Brain microvascular endothelial cell (primary cell): ENCODE results near the gene KCNT1.

Experiments
- DNase-seq: peaks from one replicate; pipeline ENCODE4 v3.0.0-alpha.2; 2020
- H3K27ac ChIP-seq: fragments of 250-450 bp; sonication (Bioruptor Pico); 2 replicates; pipeline ENCODE4 v1.5.1; 2020; ENCODE audit warnings: mild to moderate bottlenecking, moderate library complexity
- H3K27me3 ChIP-seq: fragments of 250-450 bp; sonication (Bioruptor Pico); replicated peaks from 2 replicates; pipeline ENCODE4 v1.5.1; 2020; ENCODE audit warnings: mild to moderate bottlenecking
- H3K36me3 ChIP-seq: fragments of 250-450 bp; sonication (Bioruptor Pico); replicated peaks from 2 replicates; pipeline ENCODE4 v1.5.1; 2020; ENCODE audit warnings: mild to moderate bottlenecking
- H3K4me3 ChIP-seq: 2 replicates; pipeline ENCODE4 v1.5.1; 2011; ENCODE audit warnings: low read depth, mild to moderate bottlenecking, control low read depth, low read length, moderate library complexity
- CTCF ChIP-seq: IDR thresholded peaks from 2 replicates; pipeline ENCODE4 v1.5.1; 2011; ENCODE audit warnings: low read depth, mild to moderate bottlenecking, moderate library complexity, low read length, control low read depth, inconsistent platforms; ENCODE audit errors: missing control alignments
- in situ Hi-C: cut with HindIII; loops from 2 replicates; pipeline ENCODE4 v1.10.0; 2017; ENCODE audit warnings: low sequenced_read_pairs, low pct_ligation_motif_present

KCNT1 gene

GRCh38 chr9:135809166-135809565 lies 107.2 kb downstream of the KCNT1 start:
- no peak overlapping the region for H3K27ac ChIP-seq
- H3K36me3 ChIP-seq: peaks cover 25% of the 10 kb centered on the region
- no peak overlapping the region for H3K4me3 ChIP-seq
- DNase-seq: peak; percentile 42
- TF ChIP-seq CTCF: no peak
- no peaks in the 10 kb centered on the region for H3K27me3 ChIP-seq
- in situ Hi-C loops: no loop called here

DNA sequence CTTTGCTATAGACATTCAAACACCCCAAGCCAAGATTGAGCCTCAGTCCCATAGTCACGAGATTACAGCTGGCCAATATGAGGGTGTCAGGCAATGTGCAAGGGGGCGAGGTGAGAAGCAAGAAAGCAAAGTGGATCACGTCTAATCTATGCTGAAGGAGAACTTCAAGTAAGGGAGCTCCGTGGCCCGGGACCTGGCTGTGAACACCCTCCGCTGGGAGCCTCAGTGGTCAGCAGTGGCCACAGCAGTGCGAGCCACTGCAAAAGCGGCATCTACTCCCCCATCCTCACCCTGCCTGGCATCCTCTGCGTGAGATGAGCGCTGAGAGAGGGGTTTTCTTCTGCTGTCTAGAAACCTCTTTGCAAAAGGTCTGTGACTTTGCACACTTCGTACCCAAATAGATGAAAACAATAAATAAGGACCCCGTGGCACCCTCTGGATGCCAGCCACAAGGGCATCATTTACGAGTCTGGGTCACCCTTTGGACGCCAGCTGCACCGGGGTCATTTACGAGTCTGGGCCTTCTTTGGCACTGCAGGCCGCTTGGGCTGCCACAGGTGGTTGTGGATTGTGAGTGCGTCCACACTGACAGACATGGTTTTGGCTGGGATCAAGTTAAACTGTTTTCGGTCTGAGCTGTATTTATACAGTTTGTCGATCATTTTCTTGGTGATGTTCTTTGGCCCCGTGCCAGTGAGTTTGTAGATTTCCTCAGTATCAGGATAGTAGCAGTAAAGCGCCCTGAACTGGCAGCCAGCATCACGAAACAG lies 109.0 kb downstream of the KCNT1 start:
- Histone ChIP-seq H3K4me3 (no peak overlapping the region), H3K27ac (no peak overlapping the region), H3K27me3 (no peaks in the 10 kb centered on the region), H3K36me3 (peaks cover 32% of the 10 kb centered on the region)
- in situ Hi-C loops: no loop called here
- no peak for TF ChIP-seq CTCF
- no peak for DNase-seq

GRCh38 chr9:135811801-135812200 lies 109.8 kb downstream of the KCNT1 start:
- TF ChIP-seq CTCF: no peak
- in situ Hi-C loops: no loop called here
- no peaks in the 10 kb centered on the region for H3K27me3 ChIP-seq
- no peak overlapping the region for H3K4me3 ChIP-seq
- no peak for DNase-seq
- peaks cover 38% of the 10 kb centered on the region for H3K36me3 ChIP-seq
- no peak overlapping the region for H3K27ac ChIP-seq

- in situ Hi-C loops: no loop called here
- no peaks in the 10 kb centered on the region for H3K27me3 ChIP-seq
- H3K4me3 ChIP-seq: no peak overlapping the region
- peaks cover 42% of the 10 kb centered on the region for H3K36me3 ChIP-seq
- TF ChIP-seq CTCF: no peak
- H3K27ac ChIP-seq: no peak overlapping the region
- DNase-seq: no peak
Measured at GRCh38 chr9:135812961-135813360, 111.0 kb downstream of the KCNT1 start.

DNA sequence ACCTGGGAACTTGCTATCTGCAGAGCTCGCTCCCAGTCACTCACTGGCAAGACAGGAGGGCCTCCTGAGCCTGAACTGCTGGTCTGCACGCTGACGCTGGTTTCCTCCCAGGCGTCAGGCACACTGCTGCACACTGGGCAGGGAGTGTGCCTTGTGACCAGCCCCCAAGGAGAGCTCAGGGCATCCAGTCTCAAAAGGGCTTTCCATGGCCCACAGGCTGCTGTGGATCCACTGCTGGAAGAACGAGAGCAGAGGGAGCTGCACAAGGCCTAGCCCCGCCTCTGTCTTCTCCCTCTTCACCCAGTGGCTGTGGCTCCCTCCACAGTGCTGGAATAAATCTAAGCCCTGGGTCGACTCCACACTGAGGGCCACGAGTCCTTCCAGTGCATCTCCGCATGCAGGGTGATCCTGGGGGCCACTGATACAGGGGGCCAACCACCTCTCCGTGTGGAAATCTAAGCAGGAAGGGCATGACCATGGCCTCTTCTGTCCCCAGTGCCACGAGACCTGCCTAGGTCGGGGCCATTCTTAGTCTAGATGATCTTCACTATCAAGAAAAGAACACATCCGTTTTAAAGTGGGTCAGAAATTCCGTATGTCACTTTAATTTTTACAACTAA lies 111.8 kb downstream of the KCNT1 start:
- no peak for TF ChIP-seq CTCF
- H3K4me3 ChIP-seq: no peak overlapping the region
- H3K27me3 ChIP-seq: no peaks in the 10 kb centered on the region
- H3K27ac ChIP-seq: no peak overlapping the region
- in situ Hi-C loops: no loop called here
- peaks cover 50% of the 10 kb centered on the region for H3K36me3 ChIP-seq
- no peak for DNase-seq
